ENCODE measurements around the gene TRMO. TPM values are rescaled to one million over a fixed set of nuclear protein-coding genes. Genes with fewer than 3 reads are reported as not detected.
"Not testable (repeated sequence)": the region's sequence is repeated elsewhere in the genome, so short reads cannot be mapped to it uniquely, and the experiment has no call there.

Gene TRMO
- total RNA-seq, 4 donors from 2014 or later, result 16.0 to 41.1 (median 20.7) TPM

GRCh38 chr9:97958812-97959511 lies 36.7 kb upstream of the TRMO start:
- 65 to 67% methylated on average over 5 of the region's 5 CpGs for WGBS, 2 donors
- DNase-seq, result no peak
- TF ChIP-seq CTCF (IDR thresholded peaks at IDR 0.05) (no peak), POLR2A (IDR thresholded peaks at IDR 0.05) (no peak)

GRCh38 chr9:97956331-97956730 lies 34.0 kb upstream of the TRMO start:
- Histone ChIP-seq H3K4me3 (no peak overlapping the region), H3K9me3 (peaks cover 0 to 1% (median 0%) of the 10 kb centered on the region in 3 donors), H3K27ac (no peak overlapping the region), H3K27me3 (peaks cover 0 to 13% (median 0%) of the 10 kb centered on the region in 4 donors), H3K36me3 (no peaks in the 10 kb centered on the region), H3K4me1 (no peaks in the 10 kb centered on the region)
- no peak for DNase-seq
- intact Hi-C loops (cut with DNase I), result no loop called here
- no peak for TF ChIP-seq CTCF (IDR thresholded peaks at IDR 0.05)
- TF ChIP-seq POLR2A (IDR thresholded peaks at IDR 0.05), result no peak

More at GRCh38 chr9:97958812-97959511, 36.7 kb upstream of the TRMO start:
- H3K4me1 ChIP-seq, result no peaks in the 10 kb centered on the region
- no peak overlapping the region for H3K27ac ChIP-seq
- H3K36me3 ChIP-seq, result no peaks in the 10 kb centered on the region
- H3K4me3 ChIP-seq, result no peak overlapping the region
- no peaks in the 10 kb centered on the region for H3K9me3 ChIP-seq
- H3K27me3 ChIP-seq, result no peaks in the 10 kb centered on the region
- intact Hi-C loops (cut with DNase I), result no loop called here

- Histone ChIP-seq H3K9me3 (peaks cover 0 to 10% (median 0%) of the 10 kb centered on the region in 3 donors), H3K4me3 (no peak overlapping the region), H3K36me3 (no peaks in the 10 kb centered on the region), H3K4me1 (no peaks in the 10 kb centered on the region), H3K27me3 (peaks cover 0 to 23% (median 0%) of the 10 kb centered on the region in 4 donors), H3K27ac (no peak overlapping the region)
- intact Hi-C loops (cut with DNase I), result no loop called here
- TF ChIP-seq POLR2A (IDR thresholded peaks at IDR 0.05), result no peak
- peak; percentile 35 to 65 (median 52) for TF ChIP-seq CTCF (IDR thresholded peaks at IDR 0.05)
- DNase-seq, result no peak
Observed at GRCh38 chr9:97954550-97954989, 32.3 kb upstream of the TRMO start.

- DNase-seq; H3K4me1 ChIP-seq; H3K36me3 ChIP-seq; intact Hi-C loops (cut with DNase I); H3K9me3 ChIP-seq; H3K27ac ChIP-seq; H3K4me3 ChIP-seq: not testable (repeated sequence)
- 57% methylated on average over 4 of the region's 5 CpGs; no CpG with 5 or more reads in 1 of the 2 donors for WGBS, 2 donors
- H3K27me3 ChIP-seq, result peaks cover 0 to 29% (median 0%) of the 10 kb centered on the region in 4 donors
Observed at GRCh38 chr9:97950873-97951272, 28.6 kb upstream of the TRMO start.

GRCh38 chr9:97947094-97947493 lies 24.8 kb upstream of the TRMO start:
- H3K27ac ChIP-seq; H3K36me3 ChIP-seq; H3K9me3 ChIP-seq; H3K4me1 ChIP-seq; intact Hi-C loops (cut with DNase I); DNase-seq; H3K4me3 ChIP-seq: not testable (repeated sequence)
- peaks cover 0 to 39% (median 0%) of the 10 kb centered on the region in 4 donors for H3K27me3 ChIP-seq
- WGBS, 2 donors, result 42 to 71% methylated on average over 1 to 2 of the region's 2 CpGs

- H3K36me3 ChIP-seq; H3K4me3 ChIP-seq; intact Hi-C loops (cut with DNase I); DNase-seq; H3K4me1 ChIP-seq; H3K27ac ChIP-seq; H3K9me3 ChIP-seq: not testable (repeated sequence)
- 80 to 94% methylated on average over 2 of the region's 2 CpGs for WGBS, 2 donors
- H3K27me3 ChIP-seq, result peaks cover 0 to 29% (median 0%) of the 10 kb centered on the region in 4 donors
Observed at GRCh38 chr9:97945470-97945869, 23.2 kb upstream of the TRMO start.
